GM12873 (cell line): ENCODE data around the gene DSP.

ENCODE experiments used
- CTCF ChIP-seq: IDR thresholded peaks from 2 replicates; pipeline ENCODE4 v1.5.1; 2012; ENCODE audit warnings: low read depth, mild to moderate bottlenecking, moderate library complexity, low read length, control low read depth; ENCODE audit not compliant: insufficient read depth; ENCODE audit errors: missing control alignments

Gene DSP

GRCh38 chr6:7628479-7628878, 87.0 kb downstream of the DSP start:
- TF ChIP-seq CTCF = no peak

- TF ChIP-seq CTCF = no peak
Observed at GRCh38 chr6:7628909-7629308, 87.4 kb downstream of the DSP start.

DNA sequence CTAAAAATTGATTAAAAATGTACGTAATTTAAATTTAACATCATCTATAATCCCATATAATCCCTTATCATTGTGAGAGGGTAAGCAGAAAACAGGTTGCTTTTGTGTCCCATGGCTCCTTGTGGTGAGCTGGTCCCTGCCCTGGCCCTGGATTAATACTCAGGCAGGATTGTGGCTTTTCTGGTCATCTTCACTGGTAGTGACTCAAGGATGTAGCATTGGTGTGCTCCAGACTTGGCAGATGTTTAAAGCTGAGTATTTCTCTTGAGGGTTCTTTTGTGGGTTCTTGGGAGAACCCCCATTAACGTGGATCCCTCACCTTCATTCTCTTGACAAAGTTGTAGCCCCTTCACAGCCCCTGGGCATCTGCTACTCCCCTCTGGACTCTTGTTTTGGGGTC, 87.8 kb downstream of the DSP start:
- TF ChIP-seq CTCF = no peak

DNA sequence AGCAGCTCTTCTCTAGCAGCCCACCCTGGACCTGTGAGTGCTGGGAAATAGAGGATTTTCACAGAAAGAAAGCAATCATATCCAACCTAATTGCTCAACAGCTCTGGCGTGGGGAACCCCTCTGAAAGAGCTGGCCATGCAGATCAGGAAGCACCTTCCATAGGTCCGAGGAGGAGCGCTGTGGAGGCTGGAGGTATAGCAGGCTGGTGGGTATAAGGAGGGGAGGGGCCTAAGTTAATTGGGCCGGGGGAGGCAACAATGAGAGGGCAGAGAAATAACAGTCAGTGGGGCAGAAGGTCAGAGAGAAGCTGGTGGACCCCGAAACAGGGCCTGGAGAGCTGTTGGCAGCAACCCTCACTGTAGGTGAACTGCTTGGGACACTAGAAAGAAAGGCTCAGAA, 89.3 kb downstream of the DSP start:
- no peak for TF ChIP-seq CTCF

DNA sequence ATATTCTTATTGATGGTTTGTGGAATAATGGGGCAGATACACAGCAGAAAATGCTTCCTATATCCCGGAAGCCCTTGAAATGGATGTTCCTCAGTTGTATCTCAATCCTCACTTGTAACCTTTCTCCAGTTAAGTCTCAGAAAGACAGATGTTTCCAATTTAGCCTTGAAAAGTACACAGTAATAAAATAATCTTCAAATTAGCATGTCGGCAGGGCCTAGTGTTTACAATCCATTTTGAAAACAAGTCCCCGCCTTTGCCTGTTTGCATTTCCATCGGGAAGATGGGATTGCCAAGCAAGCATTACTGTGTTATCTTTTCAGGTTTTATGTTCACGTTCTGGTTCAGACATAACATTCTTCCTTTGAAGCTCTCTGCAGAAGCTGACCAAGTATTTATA, 90.0 kb downstream of the DSP start:
- TF ChIP-seq CTCF = no peak

GRCh38 chr6:7632501-7633290, 91.2 kb downstream of the DSP start:
- no peak for TF ChIP-seq CTCF

GRCh38 chr6:7633361-7633760, 91.9 kb downstream of the DSP start:
- no peak for TF ChIP-seq CTCF

GRCh38 chr6:7636151-7636550, 94.7 kb downstream of the DSP start:
- TF ChIP-seq CTCF = no peak
